HepG2 (cell line): Measurements from ENCODE around the gene NFE2. TPM values are rescaled to one million over a fixed set of nuclear protein-coding genes. Genes with fewer than 3 reads are reported as not detected.

Experiments used
- ASH2L ChIP-seq: fragments of 300-600, 200-600 bp; sonication (generic); IDR thresholded peaks from 2 replicates; pipeline ENCODE4 v1.7.0; 2017; ENCODE audit warnings: low read depth, mild to moderate bottlenecking, moderate library complexity, mixed read lengths, low read length; ENCODE audit not compliant: insufficient read length
- HDAC1 ChIP-seq: sonication (generic); formaldehyde crosslinking; IDR thresholded peaks from 2 replicates; pipeline ENCODE4 v1.5.1; 2020; ENCODE audit warnings: mild to moderate bottlenecking, missing genetic modification reagents
- MYC ChIP-seq: sonication (generic); formaldehyde crosslinking; IDR thresholded peaks from 2 replicates; pipeline ENCODE4 v1.9.0; 2021; ENCODE audit warnings: missing genetic modification reagents, borderline replicate concordance
- NONO ChIP-seq, 2 experiments: fragments of 450-650 bp in 1 of 2; sonication (generic) in 1 of 2; formaldehyde crosslinking in 1 of 2; IDR thresholded peaks in 1 of 2; conservative IDR thresholded peaks in 1 of 2; 2 replicates each; pipeline versions ENCODE4 v1.6.1 to v1.8.0; 2017 to 2022; ENCODE audit warnings: mild to moderate bottlenecking in 1 of 2, missing genetic modification reagents in 1 of 2, moderate library complexity in 1 of 2
- PRMT3 ChIP-seq: sonication (generic); formaldehyde crosslinking; IDR thresholded peaks from 2 replicates; pipeline ENCODE4 v1.8.1; 2022; ENCODE audit warnings: low read depth, mild to moderate bottlenecking, moderate library complexity, missing genetic modification reagents, borderline replicate concordance
- TCF7L2 ChIP-seq: IDR thresholded peaks from 2 replicates; pipeline ENCODE4 v1.6.1; 2011; ENCODE audit warnings: mild to moderate bottlenecking, low read depth, low read length, moderate library complexity
- ZFP37 ChIP-seq: sonication (generic); formaldehyde crosslinking; IDR thresholded peaks from 2 replicates; pipeline ENCODE4 v1.4.0; 2020; ENCODE audit warnings: missing genetic modification reagents, borderline replicate concordance
- ZNF33B ChIP-seq: sonication (generic); formaldehyde crosslinking; IDR thresholded peaks from 2 replicates; pipeline ENCODE4 v1.5.1; 2020; ENCODE audit warnings: mild to moderate bottlenecking, missing genetic modification reagents
- ZNF768 ChIP-seq: sonication (generic); formaldehyde crosslinking; IDR thresholded peaks from 2 replicates; pipeline ENCODE4 v1.4.0; 2020; ENCODE audit warnings: missing genetic modification reagents
- polyA plus RNA-seq, 8 experiments: library from polyadenylated mRNA; depleted of rRNA in 3 of 8; stranded (reverse) in 7 of 8; unstranded in 1 of 8; fragments of >200 nt; fragmentation: Illumina TruSeq in 4 of 8; extraction: Trizol in 4 of 8; gene quantifications; 2 replicates each; pipeline versions ENCODE4 v1.2.1 to v1.2.3, GENCODE V29; 2011 to 2016; ENCODE audit warnings: low read depth in 4 of 8, missing spikeins in 1 of 8, mixed read lengths in 1 of 8; ENCODE audit not compliant: insufficient read depth in 1 of 8
- total RNA-seq, 5 experiments: library from RNA; depleted of rRNA; stranded (reverse); fragments of >200 nt; fragmentation: Illumina TruSeq; extraction: Trizol; gene quantifications; 2 replicates each; pipeline ENCODE4 v1.2.3, GENCODE V29; 2016; ENCODE audit warnings: low read depth in 1 of 5
- TF ChIP-seq, protein P1 (sequence below), 2 experiments: sonication (generic) in 1 of 2; formaldehyde crosslinking in 1 of 2; IDR thresholded peaks; 2 replicates each; pipeline versions ENCODE4 v1.4.0 to v1.6.1; 2018 to 2020; ENCODE audit warnings: missing genetic modification reagents in 2 of 2, borderline replicate concordance in 1 of 2, low read depth in 1 of 2, mild to moderate bottlenecking in 1 of 2, missing biosample characterization in 1 of 2
- TF ChIP-seq, protein P2 (sequence below): IDR thresholded peaks from 2 replicates; pipeline ENCODE4 v1.6.1; 2016; ENCODE audit warnings: low read depth
- TF ChIP-seq, protein P3 (sequence below): IDR thresholded peaks from 2 replicates; pipeline ENCODE4 v1.6.1; 2016
- TF ChIP-seq, protein P4 (sequence below): sonication (generic); formaldehyde crosslinking; IDR thresholded peaks from 2 replicates; pipeline ENCODE4 v1.5.0; 2020; ENCODE audit warnings: missing genetic modification reagents, mild to moderate bottlenecking, borderline replicate concordance
- TF ChIP-seq, protein P5 (sequence below): sonication (generic); formaldehyde crosslinking; IDR thresholded peaks from 2 replicates; pipeline ENCODE4 v1.4.0; 2020; ENCODE audit warnings: missing genetic modification reagents

NFE2 gene
- total and polyA plus RNA-seq, 2 of the 13 experiments (the other 11 are each of a cell fraction or from before 2014, with no cell fraction given), result 4.5 to 7.8 TPM

DNA sequence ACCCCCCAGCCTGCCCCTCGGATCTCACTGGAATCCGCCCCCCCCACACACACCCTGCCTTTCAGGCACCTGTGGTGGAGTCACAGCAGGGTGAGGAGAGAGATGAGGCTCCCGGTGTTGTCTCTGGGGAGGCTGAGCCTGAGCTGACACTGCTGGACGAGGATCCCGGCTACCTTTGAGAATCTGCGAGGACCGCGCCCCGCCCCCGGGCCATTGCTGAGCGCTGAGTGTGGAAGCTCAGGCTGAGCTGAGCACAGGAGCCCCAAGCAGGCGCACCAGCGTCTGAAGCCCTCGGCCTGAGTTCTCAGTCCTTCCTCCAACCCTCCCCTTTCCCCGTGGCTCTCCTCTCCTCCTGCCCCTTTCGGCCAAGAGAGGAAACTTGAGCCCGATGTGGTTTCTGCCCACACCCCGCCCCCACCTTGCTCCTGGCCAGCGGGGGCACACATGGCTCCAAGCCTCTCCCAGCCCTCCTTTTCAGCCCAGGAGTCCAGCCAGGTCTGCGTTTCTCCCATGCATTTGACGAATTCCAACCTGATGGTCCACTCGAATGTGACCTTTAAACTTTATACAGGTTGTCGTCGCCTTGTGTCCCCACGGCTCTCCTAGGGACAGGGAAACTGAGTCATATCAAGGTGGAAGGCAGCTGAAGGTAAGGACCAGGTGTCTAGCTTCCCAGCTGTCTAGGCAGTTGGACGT is at the start of gene NFE2 (continued):
- TF ChIP-seq, protein P1, sequence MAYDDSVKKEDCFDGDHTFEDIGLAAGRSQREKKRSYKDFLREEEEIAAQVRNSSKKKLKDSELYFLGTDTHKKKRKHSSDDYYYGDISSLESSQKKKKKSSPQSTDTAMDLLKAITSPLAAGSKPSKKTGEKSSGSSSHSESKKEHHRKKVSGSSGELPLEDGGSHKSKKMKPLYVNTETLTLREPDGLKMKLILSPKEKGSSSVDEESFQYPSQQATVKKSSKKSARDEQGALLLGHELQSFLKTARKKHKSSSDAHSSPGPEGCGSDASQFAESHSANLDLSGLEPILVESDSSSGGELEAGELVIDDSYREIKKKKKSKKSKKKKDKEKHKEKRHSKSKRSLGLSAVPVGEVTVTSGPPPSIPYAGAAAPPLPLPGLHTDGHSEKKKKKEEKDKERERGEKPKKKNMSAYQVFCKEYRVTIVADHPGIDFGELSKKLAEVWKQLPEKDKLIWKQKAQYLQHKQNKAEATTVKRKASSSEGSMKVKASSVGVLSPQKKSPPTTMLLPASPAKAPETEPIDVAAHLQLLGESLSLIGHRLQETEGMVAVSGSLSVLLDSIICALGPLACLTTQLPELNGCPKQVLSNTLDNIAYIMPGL (CRISPR knock-in tag; IDR thresholded peaks at IDR 0.05; ENCODE audit: borderline replicate concordance in 1 of 2, low read depth in 1 of 2), result peak; percentile 38 to 45; a peak in 1 of 4 replicates
- TF ChIP-seq TCF7L2 (peak; percentile 75), MYC (CRISPR knock-in tag) (peak; percentile 67; the same call in 1 of the 2 replicates), HDAC1 (CRISPR knock-in tag) (peak; percentile 75), ASH2L (peak; percentile 59), ZNF768 (peak; percentile 69; the same call in 1 of the 2 replicates), ZNF33B (CRISPR knock-in tag) (no peak), PRMT3 (CRISPR knock-in tag) (0 out of 2 replicates have a peak, but pooled peaks have one; percentile 45), ZFP37 (no peak), NONO (IDR thresholded peaks at IDR 0.05) (no peak), NONO (CRISPR knock-in tag; conservative IDR thresholded peaks at IDR 0.05) (peak; percentile 52)
- TF ChIP-seq, protein P2, sequence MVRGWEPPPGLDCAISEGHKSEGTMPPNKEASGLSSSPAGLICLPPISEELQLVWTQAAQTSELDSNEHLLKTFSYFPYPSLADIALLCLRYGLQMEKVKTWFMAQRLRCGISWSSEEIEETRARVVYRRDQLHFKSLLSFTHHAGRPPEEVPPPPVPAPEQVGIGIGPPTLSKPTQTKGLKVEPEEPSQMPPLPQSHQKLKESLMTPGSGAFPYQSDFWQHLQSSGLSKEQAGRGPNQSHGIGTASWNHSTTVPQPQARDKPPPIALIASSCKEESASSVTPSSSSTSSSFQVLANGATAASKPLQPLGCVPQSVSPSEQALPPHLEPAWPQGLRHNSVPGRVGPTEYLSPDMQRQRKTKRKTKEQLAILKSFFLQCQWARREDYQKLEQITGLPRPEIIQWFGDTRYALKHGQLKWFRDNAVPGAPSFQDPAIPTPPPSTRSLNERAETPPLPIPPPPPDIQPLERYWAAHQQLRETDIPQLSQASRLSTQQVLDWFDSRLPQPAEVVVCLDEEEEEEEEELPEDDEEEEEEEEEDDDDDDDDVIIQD (CRISPR knock-in tag), result peak; percentile 52; the same call in 1 of the 2 replicates
- TF ChIP-seq, protein P3, sequence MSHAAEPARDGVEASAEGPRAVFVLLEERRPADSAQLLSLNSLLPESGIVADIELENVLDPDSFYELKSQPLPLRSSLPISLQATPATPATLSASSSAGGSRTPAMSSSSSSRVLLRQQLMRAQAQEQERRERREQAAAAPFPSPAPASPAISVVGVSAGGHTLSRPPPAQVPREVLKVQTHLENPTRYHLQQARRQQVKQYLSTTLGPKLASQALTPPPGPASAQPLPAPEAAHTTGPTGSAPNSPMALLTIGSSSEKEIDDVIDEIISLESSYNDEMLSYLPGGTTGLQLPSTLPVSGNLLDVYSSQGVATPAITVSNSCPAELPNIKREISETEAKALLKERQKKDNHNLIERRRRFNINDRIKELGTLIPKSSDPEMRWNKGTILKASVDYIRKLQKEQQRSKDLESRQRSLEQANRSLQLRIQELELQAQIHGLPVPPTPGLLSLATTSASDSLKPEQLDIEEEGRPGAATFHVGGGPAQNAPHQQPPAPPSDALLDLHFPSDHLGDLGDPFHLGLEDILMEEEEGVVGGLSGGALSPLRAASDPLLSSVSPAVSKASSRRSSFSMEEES, result 0 out of 2 replicates have a peak, but pooled peaks have one; percentile 5
- TF ChIP-seq, protein P4, sequence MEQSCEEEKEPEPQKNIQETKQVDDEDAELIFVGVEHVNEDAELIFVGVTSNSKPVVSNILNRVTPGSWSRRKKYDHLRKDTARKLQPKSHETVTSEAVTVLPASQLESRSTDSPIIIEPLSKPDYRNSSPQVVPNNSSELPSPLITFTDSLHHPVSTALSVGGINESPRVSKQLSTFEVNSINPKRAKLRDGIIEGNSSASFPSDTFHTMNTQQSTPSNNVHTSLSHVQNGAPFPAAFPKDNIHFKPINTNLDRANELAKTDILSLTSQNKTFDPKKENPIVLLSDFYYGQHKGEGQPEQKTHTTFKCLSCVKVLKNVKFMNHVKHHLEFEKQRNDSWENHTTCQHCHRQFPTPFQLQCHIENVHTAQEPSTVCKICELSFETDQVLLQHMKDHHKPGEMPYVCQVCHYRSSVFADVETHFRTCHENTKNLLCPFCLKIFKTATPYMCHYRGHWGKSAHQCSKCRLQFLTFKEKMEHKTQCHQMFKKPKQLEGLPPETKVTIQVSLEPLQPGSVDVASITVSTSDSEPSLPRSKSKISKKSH, result peak; percentile 51; the same call in 1 of the 2 replicates
- TF ChIP-seq, protein P5, sequence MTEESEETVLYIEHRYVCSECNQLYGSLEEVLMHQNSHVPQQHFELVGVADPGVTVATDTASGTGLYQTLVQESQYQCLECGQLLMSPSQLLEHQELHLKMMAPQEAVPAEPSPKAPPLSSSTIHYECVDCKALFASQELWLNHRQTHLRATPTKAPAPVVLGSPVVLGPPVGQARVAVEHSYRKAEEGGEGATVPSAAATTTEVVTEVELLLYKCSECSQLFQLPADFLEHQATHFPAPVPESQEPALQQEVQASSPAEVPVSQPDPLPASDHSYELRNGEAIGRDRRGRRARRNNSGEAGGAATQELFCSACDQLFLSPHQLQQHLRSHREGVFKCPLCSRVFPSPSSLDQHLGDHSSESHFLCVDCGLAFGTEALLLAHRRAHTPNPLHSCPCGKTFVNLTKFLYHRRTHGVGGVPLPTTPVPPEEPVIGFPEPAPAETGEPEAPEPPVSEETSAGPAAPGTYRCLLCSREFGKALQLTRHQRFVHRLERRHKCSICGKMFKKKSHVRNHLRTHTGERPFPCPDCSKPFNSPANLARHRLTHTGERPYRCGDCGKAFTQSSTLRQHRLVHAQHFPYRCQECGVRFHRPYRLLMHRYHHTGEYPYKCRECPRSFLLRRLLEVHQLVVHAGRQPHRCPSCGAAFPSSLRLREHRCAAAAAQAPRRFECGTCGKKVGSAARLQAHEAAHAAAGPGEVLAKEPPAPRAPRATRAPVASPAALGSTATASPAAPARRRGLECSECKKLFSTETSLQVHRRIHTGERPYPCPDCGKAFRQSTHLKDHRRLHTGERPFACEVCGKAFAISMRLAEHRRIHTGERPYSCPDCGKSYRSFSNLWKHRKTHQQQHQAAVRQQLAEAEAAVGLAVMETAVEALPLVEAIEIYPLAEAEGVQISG (CRISPR knock-in tag), result 0 out of 2 replicates have a peak, but pooled peaks have one; percentile 17
